Natural killer cell (primary cell): ENCODE measurements around the gene CASD1. TPM values are rescaled to one million over a fixed set of nuclear protein-coding genes. Genes with fewer than 3 reads are reported as not detected.

Experiments used
- ATAC-seq, 3 donors: fragments of 150-1000 bp in 2 of 3; fragments of 200-7000 bp in 1 of 3; cut with Tn5 transposase; 1 replicate in 1 of 3; 2 replicates in 2 of 3; pipeline ENCODE4 v1.10.0; 2021; ENCODE audit warnings: mild to moderate bottlenecking in 2 of 3, moderate library complexity in 2 of 3
- DNase-seq, 2 donors: peaks; one replicate each; pipeline versions ENCODE4 v3.0.0 to v3.0.0-alpha.2; 2013 to 2021; ENCODE audit warnings: mixed read lengths in 1 of 2
- H3K27ac ChIP-seq: one replicate; pipeline ENCODE4 v1.5.1; 2013; ENCODE audit warnings: mild to moderate bottlenecking, low read length
- H3K27me3 ChIP-seq: one replicate; pipeline ENCODE4 v1.6.1; 2013; ENCODE audit warnings: low read length; ENCODE audit not compliant: control insufficient read depth, insufficient read depth
- H3K36me3 ChIP-seq: one replicate; pipeline ENCODE4 v1.6.1; 2013; ENCODE audit warnings: low read length; ENCODE audit not compliant: control insufficient read depth, insufficient read depth
- H3K4me1 ChIP-seq: one replicate; pipeline ENCODE4 v1.6.1; 2013; ENCODE audit warnings: low read length; ENCODE audit not compliant: control insufficient read depth, insufficient read depth
- H3K4me3 ChIP-seq: one replicate; pipeline ENCODE4 v1.5.1; 2013; ENCODE audit warnings: low read length
- H3K9me3 ChIP-seq: one replicate; pipeline ENCODE4 v1.6.1; 2013; ENCODE audit warnings: low read length; ENCODE audit not compliant: control insufficient read depth, insufficient read depth
- H3K27ac Mint-ChIP-seq, 2 donors: one replicate each; pipeline ENCODE4 v1.8.0; 2022; ENCODE audit warnings: mild to moderate bottlenecking in 2 of 2, mixed read lengths in 2 of 2, moderate library complexity in 1 of 2
- H3K27me3 Mint-ChIP-seq, 2 donors: one replicate each; pipeline ENCODE4 v1.8.0; 2022; ENCODE audit warnings: low read depth in 2 of 2, mixed read lengths in 2 of 2
- H3K36me3 Mint-ChIP-seq: one replicate; pipeline ENCODE4 v1.8.0; 2022; ENCODE audit warnings: mixed read lengths
- H3K4me1 Mint-ChIP-seq, 2 donors: one replicate each; pipeline ENCODE4 v1.8.0; 2022; ENCODE audit warnings: mixed read lengths in 2 of 2
- H3K4me3 Mint-ChIP-seq: one replicate; pipeline ENCODE4 v1.8.0; 2022; ENCODE audit warnings: mild to moderate bottlenecking, moderate library complexity, mixed read lengths
- H3K9me3 Mint-ChIP-seq, 2 donors: one replicate each; pipeline ENCODE4 v1.8.0; 2022; ENCODE audit warnings: mixed read lengths in 2 of 2
- CTCF ChIP-seq: fragments of 200-600 bp; IDR thresholded peaks from one replicate; pipeline ENCODE4 v1.8.0; 2022; ENCODE audit warnings: antibody characterized with exemption
- WGBS: methylation state at CpG from one replicate; pipeline ENCODE4 v1.1.7; 2013; ENCODE audit warnings: missing lambda C conversion rate; ENCODE audit not compliant: insufficient coverage; 5-methylcytosine and 5-hydroxymethylcytosine counted together
- intact Hi-C: fragments of 100-400 bp; cut with micrococcal nuclease; formaldehyde crosslinking; loops from one replicate; pipeline ENCODE4 v1.14.2; 2022
- total RNA-seq, 4 donors: library from RNA; stranded (reverse); fragments of 120-200 nt in 1 of 4; gene quantifications; one replicate each; pipeline versions ENCODE4 v1.2.3 to v1.2.4, GENCODE V29; 2013 to 2022

The CASD1 gene
- total RNA-seq, 3 donors from 2014 or later (not counting 1 experiment from before 2014, with no cell fraction given), result 23.7 to 32.1 (median 26.0) TPM

- Mint-ChIP-seq H3K27ac (no peak overlapping the region), H3K36me3 (no peaks in the 10 kb centered on the region), H3K9me3 (no peaks in the 10 kb centered on the region), H3K27me3 (no peaks in the 10 kb centered on the region), H3K4me3 (no peak overlapping the region), H3K4me1 (peaks cover 48 to 50% of the 10 kb centered on the region in 2 donors)
- peaks cover 15% of the 10 kb centered on the region for H3K4me1 ChIP-seq
- no peak overlapping the region for H3K27ac ChIP-seq
- TF ChIP-seq CTCF, result no peak
- no peak overlapping the region for H3K4me3 ChIP-seq
- ATAC-seq (no peak), DNase-seq (no peak)
- no peaks in the 10 kb centered on the region for H3K9me3 ChIP-seq
- no peaks in the 10 kb centered on the region for H3K27me3 ChIP-seq
- no peaks in the 10 kb centered on the region for H3K36me3 ChIP-seq
- intact Hi-C loops, result loop anchor here (5.0 kb wide), 1 partner anchor 144 kb away; the partner anchor contains the start of gene SGCE
These were observed 3.9 kb downstream of the CASD1 start for GRCh38 chr7:94513565-94513860.

GRCh38 chr7:94514140-94514889, 4.7 kb downstream of the CASD1 start:
- Mint-ChIP-seq H3K27me3 (no peaks in the 10 kb centered on the region), H3K36me3 (no peaks in the 10 kb centered on the region), H3K9me3 (no peaks in the 10 kb centered on the region), H3K4me3 (no peak overlapping the region), H3K4me1 (peaks cover 48 to 50% of the 10 kb centered on the region in 2 donors), H3K27ac (no peak overlapping the region)
- no peak for TF ChIP-seq CTCF
- Histone ChIP-seq H3K4me3 (no peak overlapping the region), H3K4me1 (peaks cover 9% of the 10 kb centered on the region), H3K27me3 (no peaks in the 10 kb centered on the region), H3K27ac (no peak overlapping the region), H3K36me3 (no peaks in the 10 kb centered on the region), H3K9me3 (no peaks in the 10 kb centered on the region)
- intact Hi-C loops, result loop anchor here (5.0 kb wide), 1 partner anchor 143 kb away; the partner anchor contains the start of gene SGCE
- DNase-seq, result no peak
- WGBS, result 80% methylated on average over 3 of the region's 4 CpGs
- ATAC-seq, result no peak

GRCh38 chr7:94514917-94515316, 5.3 kb downstream of the CASD1 start:
- H3K4me3 ChIP-seq, result no peak overlapping the region
- Mint-ChIP-seq H3K27ac (peak overlapping the region in 1 of 2 donors; percentile 8), H3K36me3 (no peaks in the 10 kb centered on the region), H3K4me1 (peaks cover 48 to 50% of the 10 kb centered on the region in 2 donors), H3K4me3 (no peak overlapping the region), H3K9me3 (no peaks in the 10 kb centered on the region), H3K27me3 (no peaks in the 10 kb centered on the region)
- intact Hi-C loops, result loop anchor here (5.0 kb wide), 1 partner anchor 142 kb away; the partner anchor contains the start of gene SGCE
- peaks cover 2% of the 10 kb centered on the region for H3K36me3 ChIP-seq
- H3K4me1 ChIP-seq, result peaks cover 8% of the 10 kb centered on the region
- no peak overlapping the region for H3K27ac ChIP-seq
- H3K9me3 ChIP-seq, result no peaks in the 10 kb centered on the region
- H3K27me3 ChIP-seq, result no peaks in the 10 kb centered on the region
- DNase-seq, result no peak
- no peak for TF ChIP-seq CTCF
- ATAC-seq, result no peak

GRCh38 chr7:94525923-94526322, 16.3 kb downstream of the CASD1 start:
- ATAC-seq, result no peak
- Mint-ChIP-seq H3K4me3 (no peak overlapping the region), H3K9me3 (no peaks in the 10 kb centered on the region), H3K27ac (no peak overlapping the region), H3K27me3 (no peaks in the 10 kb centered on the region), H3K36me3 (no peaks in the 10 kb centered on the region), H3K4me1 (no peaks in the 10 kb centered on the region)
- no peak for DNase-seq
- Histone ChIP-seq H3K9me3 (no peaks in the 10 kb centered on the region), H3K27me3 (no peaks in the 10 kb centered on the region), H3K4me3 (no peak overlapping the region), H3K36me3 (peaks cover 18% of the 10 kb centered on the region), H3K4me1 (no peaks in the 10 kb centered on the region), H3K27ac (no peak overlapping the region)
- intact Hi-C loops, result no loop called here
- TF ChIP-seq CTCF, result no peak
- 94% methylated on average over 2 of the region's 3 CpGs for WGBS
